HCT116 (cell line): ENCODE data around the gene UBAP2L.

ENCODE experiments used
- FOSL1 ChIP-seq: IDR thresholded peaks from 2 replicates; pipeline ENCODE4 v1.6.1; 2012; ENCODE audit warnings: low read depth
- POLR2A ChIP-seq: IDR thresholded peaks from 2 replicates; pipeline ENCODE4 v1.7.0; 2011; ENCODE audit warnings: borderline replicate concordance; ENCODE audit not compliant: insufficient read depth, insufficient read length; ENCODE audit errors: extremely low read depth
- ZNF274 ChIP-seq: fragments of 200-500 bp; sonication (Bioruptor generic); IDR thresholded peaks from 2 replicates; pipeline ENCODE4 v1.6.1; 2014; ENCODE audit warnings: mild to moderate bottlenecking, low read depth, low read length, inconsistent platforms
- TF ChIP-seq, protein P1 (sequence below), 3 experiments: fragments of 200-600 bp in 1 of 3; sonication (generic) in 1 of 3; IDR thresholded peaks in 2 of 3; conservative IDR thresholded peaks in 1 of 3; 2 replicates each; pipeline ENCODE4 v1.5.1; 2012 to 2017; ENCODE audit warnings: low read depth in 2 of 3, low read length in 2 of 3, antibody characterized with exemption in 1 of 3, borderline replicate concordance in 1 of 3, control low read depth in 1 of 3, mild to moderate bottlenecking in 1 of 3, mixed read lengths in 1 of 3, mixed run types in 1 of 3, moderate library complexity in 1 of 3; ENCODE audit not compliant: insufficient read depth in 1 of 3
- TF ChIP-seq, protein P2 (sequence below): IDR thresholded peaks from 2 replicates; pipeline ENCODE4 v1.6.1; 2011; ENCODE audit warnings: mild to moderate bottlenecking, low read length, moderate library complexity; ENCODE audit not compliant: insufficient replicate concordance; ENCODE audit errors: extremely low read depth
- TF ChIP-seq, protein P3 (sequence below): IDR thresholded peaks from 2 replicates; pipeline ENCODE4 v1.6.1; 2012; ENCODE audit warnings: low read depth

DNA sequence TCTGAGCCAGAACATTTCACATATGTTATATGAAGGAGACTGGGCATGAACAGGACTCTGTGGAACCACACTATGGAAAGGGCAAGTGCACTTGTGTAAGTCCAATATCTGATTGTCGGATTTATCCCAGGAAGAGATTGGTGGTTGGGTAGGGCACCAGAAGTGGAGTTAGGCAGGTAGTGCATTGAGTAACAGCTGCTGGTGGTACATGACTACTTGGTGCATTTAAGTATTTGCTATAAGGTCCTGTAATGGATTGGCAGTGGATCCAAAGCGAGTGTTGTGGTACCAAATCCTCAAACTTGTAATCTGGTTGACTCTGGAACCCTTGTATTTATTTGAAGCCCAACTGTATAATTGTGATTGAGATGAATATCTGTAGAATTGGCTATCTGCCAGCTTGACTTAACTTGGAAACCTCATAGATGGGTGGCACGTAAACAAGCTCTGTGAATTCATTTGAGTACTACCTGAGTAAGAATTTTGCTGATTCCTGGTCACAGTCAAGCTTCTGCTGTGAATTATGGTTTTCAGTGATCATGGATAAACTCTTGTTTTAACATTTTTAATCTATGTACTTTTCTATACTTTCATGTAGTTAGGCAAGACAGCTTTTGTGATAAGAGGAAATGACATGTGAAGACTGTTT is 21.1 kb downstream of the UBAP2L start:
- TF ChIP-seq, protein P1, sequence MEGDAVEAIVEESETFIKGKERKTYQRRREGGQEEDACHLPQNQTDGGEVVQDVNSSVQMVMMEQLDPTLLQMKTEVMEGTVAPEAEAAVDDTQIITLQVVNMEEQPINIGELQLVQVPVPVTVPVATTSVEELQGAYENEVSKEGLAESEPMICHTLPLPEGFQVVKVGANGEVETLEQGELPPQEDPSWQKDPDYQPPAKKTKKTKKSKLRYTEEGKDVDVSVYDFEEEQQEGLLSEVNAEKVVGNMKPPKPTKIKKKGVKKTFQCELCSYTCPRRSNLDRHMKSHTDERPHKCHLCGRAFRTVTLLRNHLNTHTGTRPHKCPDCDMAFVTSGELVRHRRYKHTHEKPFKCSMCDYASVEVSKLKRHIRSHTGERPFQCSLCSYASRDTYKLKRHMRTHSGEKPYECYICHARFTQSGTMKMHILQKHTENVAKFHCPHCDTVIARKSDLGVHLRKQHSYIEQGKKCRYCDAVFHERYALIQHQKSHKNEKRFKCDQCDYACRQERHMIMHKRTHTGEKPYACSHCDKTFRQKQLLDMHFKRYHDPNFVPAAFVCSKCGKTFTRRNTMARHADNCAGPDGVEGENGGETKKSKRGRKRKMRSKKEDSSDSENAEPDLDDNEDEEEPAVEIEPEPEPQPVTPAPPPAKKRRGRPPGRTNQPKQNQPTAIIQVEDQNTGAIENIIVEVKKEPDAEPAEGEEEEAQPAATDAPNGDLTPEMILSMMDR (IDR thresholded peaks at IDR 0.05 in 2 of 3, conservative IDR thresholded peaks at IDR 0.05 in 1 of 3; ENCODE audit: borderline replicate concordance in 1 of 3, insufficient read depth in 1 of 3, low read depth in 2 of 3, low read length in 2 of 3) = no peak
- TF ChIP-seq, protein P2, sequence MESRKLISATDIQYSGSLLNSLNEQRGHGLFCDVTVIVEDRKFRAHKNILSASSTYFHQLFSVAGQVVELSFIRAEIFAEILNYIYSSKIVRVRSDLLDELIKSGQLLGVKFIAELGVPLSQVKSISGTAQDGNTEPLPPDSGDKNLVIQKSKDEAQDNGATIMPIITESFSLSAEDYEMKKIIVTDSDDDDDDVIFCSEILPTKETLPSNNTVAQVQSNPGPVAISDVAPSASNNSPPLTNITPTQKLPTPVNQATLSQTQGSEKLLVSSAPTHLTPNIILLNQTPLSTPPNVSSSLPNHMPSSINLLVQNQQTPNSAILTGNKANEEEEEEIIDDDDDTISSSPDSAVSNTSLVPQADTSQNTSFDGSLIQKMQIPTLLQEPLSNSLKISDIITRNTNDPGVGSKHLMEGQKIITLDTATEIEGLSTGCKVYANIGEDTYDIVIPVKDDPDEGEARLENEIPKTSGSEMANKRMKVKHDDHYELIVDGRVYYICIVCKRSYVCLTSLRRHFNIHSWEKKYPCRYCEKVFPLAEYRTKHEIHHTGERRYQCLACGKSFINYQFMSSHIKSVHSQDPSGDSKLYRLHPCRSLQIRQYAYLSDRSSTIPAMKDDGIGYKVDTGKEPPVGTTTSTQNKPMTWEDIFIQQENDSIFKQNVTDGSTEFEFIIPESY = no peak
- no peak for TF ChIP-seq POLR2A
- no peak for TF ChIP-seq ZNF274
- TF ChIP-seq, protein P3, sequence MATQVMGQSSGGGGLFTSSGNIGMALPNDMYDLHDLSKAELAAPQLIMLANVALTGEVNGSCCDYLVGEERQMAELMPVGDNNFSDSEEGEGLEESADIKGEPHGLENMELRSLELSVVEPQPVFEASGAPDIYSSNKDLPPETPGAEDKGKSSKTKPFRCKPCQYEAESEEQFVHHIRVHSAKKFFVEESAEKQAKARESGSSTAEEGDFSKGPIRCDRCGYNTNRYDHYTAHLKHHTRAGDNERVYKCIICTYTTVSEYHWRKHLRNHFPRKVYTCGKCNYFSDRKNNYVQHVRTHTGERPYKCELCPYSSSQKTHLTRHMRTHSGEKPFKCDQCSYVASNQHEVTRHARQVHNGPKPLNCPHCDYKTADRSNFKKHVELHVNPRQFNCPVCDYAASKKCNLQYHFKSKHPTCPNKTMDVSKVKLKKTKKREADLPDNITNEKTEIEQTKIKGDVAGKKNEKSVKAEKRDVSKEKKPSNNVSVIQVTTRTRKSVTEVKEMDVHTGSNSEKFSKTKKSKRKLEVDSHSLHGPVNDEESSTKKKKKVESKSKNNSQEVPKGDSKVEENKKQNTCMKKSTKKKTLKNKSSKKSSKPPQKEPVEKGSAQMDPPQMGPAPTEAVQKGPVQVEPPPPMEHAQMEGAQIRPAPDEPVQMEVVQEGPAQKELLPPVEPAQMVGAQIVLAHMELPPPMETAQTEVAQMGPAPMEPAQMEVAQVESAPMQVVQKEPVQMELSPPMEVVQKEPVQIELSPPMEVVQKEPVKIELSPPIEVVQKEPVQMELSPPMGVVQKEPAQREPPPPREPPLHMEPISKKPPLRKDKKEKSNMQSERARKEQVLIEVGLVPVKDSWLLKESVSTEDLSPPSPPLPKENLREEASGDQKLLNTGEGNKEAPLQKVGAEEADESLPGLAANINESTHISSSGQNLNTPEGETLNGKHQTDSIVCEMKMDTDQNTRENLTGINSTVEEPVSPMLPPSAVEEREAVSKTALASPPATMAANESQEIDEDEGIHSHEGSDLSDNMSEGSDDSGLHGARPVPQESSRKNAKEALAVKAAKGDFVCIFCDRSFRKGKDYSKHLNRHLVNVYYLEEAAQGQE = no peak
- no peak for TF ChIP-seq FOSL1
